GM12878 (cell line): ENCODE results near the gene ADARB1. TPM values are rescaled to one million over a fixed set of nuclear protein-coding genes. Genes with fewer than 3 reads are reported as not detected.

Experiments used
- ATAC-seq: fragments of 200-7000 bp; cut with Tn5 transposase; 3 replicates; pipeline ENCODE4 v1.9.1; 2020; ENCODE audit warnings: mild to moderate bottlenecking, moderate library complexity
- BruUV-seq: library from RNA; stranded (reverse); fragments of 400-500 nt; replicated peaks from 2 replicates; lab custom pipeline; 2021; lab: Mats Ljungman, UMichigan
- CTCF ChIA-PET: fragments of 300-600 bp; sonication (Branson Sonifier 250); formaldehyde crosslinking; extraction: SDS; loops from one replicate; lab custom pipeline; 2021; ENCODE audit warnings: inconsistent platforms; lab: Yijun Ruan, JAX
- POLR2A ChIA-PET: fragments of 350-600 bp; formaldehyde crosslinking; extraction: SDS; loops from one replicate; lab custom pipeline; 2021; ENCODE audit warnings: inconsistent platforms; lab: Charles Lee
- RAD21 ChIA-PET: fragments of 300-600 bp; sonication (Branson Sonifier 250); formaldehyde crosslinking; loops from one replicate; lab custom pipeline; 2023; ENCODE audit warnings: antibody characterized with exemption; ENCODE audit not compliant: unreplicated experiment; lab: Charles Lee
- SMC1A ChIA-PET: fragments of 300-600 bp; sonication (Branson Sonifier 250); formaldehyde crosslinking; loops from one replicate; lab custom pipeline; 2023; ENCODE audit not compliant: unreplicated experiment, uncharacterized antibody; lab: Charles Lee
- DNase-seq: peaks from one replicate; pipeline ENCODE4 v3.0.0-alpha.2; 2011; ENCODE audit warnings: low read depth, low spot score
- FAIRE-seq: peaks from 3 replicates; lab custom pipeline; 2011; peaks lifted over from hg19 to GRCh38; lab: Jason Lieb, UNC
- H2AFZ ChIP-seq: 2 replicates; pipeline ENCODE4 v1.6.0; 2011; ENCODE audit warnings: low read depth, low read length, control low read depth; ENCODE audit not compliant: control insufficient read depth
- H3K27ac ChIP-seq: 2 replicates; pipeline ENCODE4 v1.5.1; 2011; ENCODE audit warnings: control low read depth; ENCODE audit not compliant: control insufficient read depth, insufficient read depth
- H3K27me3 ChIP-seq, 2 experiments: replicated peaks in 1 of 2; 2 replicates each; pipeline versions ENCODE4 v1.6.0 to v1.6.1; 2011; ENCODE audit warnings: low read length in 1 of 2; ENCODE audit not compliant: control insufficient read depth in 2 of 2, insufficient read depth in 2 of 2
- H3K36me3 ChIP-seq, 2 experiments: 2 replicates each; pipeline ENCODE4 v1.5.1; 2011; ENCODE audit warnings: low read length in 1 of 2; ENCODE audit not compliant: control insufficient read depth in 2 of 2, insufficient read depth in 2 of 2
- H3K4me1 ChIP-seq: 2 replicates; pipeline ENCODE4 v1.6.1; 2011; ENCODE audit warnings: mild to moderate bottlenecking, low read length, moderate library complexity, mixed read lengths; ENCODE audit not compliant: control insufficient read depth, insufficient read depth
- H3K4me2 ChIP-seq: 2 replicates; pipeline ENCODE4 v1.6.0; 2011; ENCODE audit warnings: control low read depth; ENCODE audit not compliant: control insufficient read depth, insufficient read depth
- H3K4me3 ChIP-seq: fragments of 200-600 bp; sonication (generic); 2 replicates; pipeline ENCODE4 v1.5.1; 2016
- H3K79me2 ChIP-seq: 2 replicates; pipeline ENCODE4 v1.6.0; 2011; ENCODE audit warnings: low read length; ENCODE audit not compliant: control insufficient read depth, insufficient read depth
- H3K9ac ChIP-seq: 2 replicates; pipeline ENCODE4 v1.8.0; 2011; ENCODE audit warnings: low read length, control low read depth, mixed read lengths; ENCODE audit not compliant: control insufficient read depth, insufficient read depth
- H3K9me3 ChIP-seq: replicated peaks from 3 replicates; pipeline ENCODE4 v1.5.1; 2011; ENCODE audit warnings: mild to moderate bottlenecking, low read length; ENCODE audit not compliant: control insufficient read depth, insufficient read depth
- H4K20me1 ChIP-seq: 2 replicates; pipeline ENCODE4 v1.6.0; 2011; ENCODE audit not compliant: control insufficient read depth, insufficient read depth
- CREM ChIP-seq: IDR thresholded peaks from 2 replicates; pipeline ENCODE4 v1.6.1; 2014; ENCODE audit warnings: antibody characterized with exemption, low read depth
- NR2C2 ChIP-seq: IDR thresholded peaks from 2 replicates; pipeline ENCODE4 v1.6.1; 2011; ENCODE audit warnings: borderline replicate concordance, low read depth; ENCODE audit not compliant: control insufficient read depth, insufficient read length
- POLR2AphosphoS2 ChIP-seq: IDR thresholded peaks from 2 replicates; pipeline ENCODE4 v1.6.1; 2011; ENCODE audit warnings: low read depth, mild to moderate bottlenecking, low read length, improper control_type of control experiment, moderate library complexity
- RCOR1 ChIP-seq: conservative IDR thresholded peaks from 2 replicates; pipeline ENCODE4 v1.6.1; 2012; ENCODE audit warnings: low read depth, low read length, improper control_type of control experiment
- STAT1 ChIP-seq: fragments of 450-650 bp; conservative IDR thresholded peaks from 2 replicates; pipeline ENCODE4 v1.6.1; 2014; ENCODE audit warnings: antibody characterized with exemption, mild to moderate bottlenecking
- TARDBP ChIP-seq: IDR thresholded peaks from 2 replicates; pipeline ENCODE4 v1.6.1; 2016; ENCODE audit warnings: borderline replicate concordance
- ZNF274 ChIP-seq: IDR thresholded peaks from one replicate; pipeline ENCODE4 v1.8.0; 2011; ENCODE audit not compliant: insufficient read length, insufficient read depth
- WGBS: methylation state at CpG from one replicate; pipeline ENCODE4 v1.1.6; 2016; ENCODE audit warnings: low lambda C conversion rate; ENCODE audit not compliant: insufficient replicate concordance, insufficient coverage; ENCODE audit errors: missing lambda C conversion rate; 5-methylcytosine and 5-hydroxymethylcytosine counted together
- in situ Hi-C: fragments of 300-500 bp; cut with MboI; formaldehyde crosslinking; loops from 9 replicates; pipeline ENCODE4 v1.14.3; 2018; ENCODE audit warnings: mixed read lengths
- intact Hi-C: fragments of 100-400 bp; cut with micrococcal nuclease; formaldehyde crosslinking; loops from one replicate; pipeline ENCODE4 v1.14.2; 2022; ENCODE audit not compliant: unreplicated experiment
- polyA plus RNA-seq, 11 experiments: library from polyadenylated mRNA; depleted of rRNA in 4 of 11; unstranded in 6 of 11; stranded (reverse) in 5 of 11; fragments of >200 nt; fragmentation: Nextera tagmentation in 4 of 11; fragmentation: Illumina TruSeq in 1 of 11; extraction: Ambion mirVana in 4 of 11; extraction: Trizol in 1 of 11; gene quantifications; 1 replicate in 1 of 11; 2 replicates in 10 of 11; pipeline versions ENCODE4 v1.2.1 to v1.2.3, GENCODE V29; 2011 to 2016; ENCODE audit warnings: inconsistent platforms in 2 of 11, missing spikeins in 2 of 11, low read depth in 1 of 11
- total RNA-seq, 4 experiments: library from RNA; depleted of rRNA in 3 of 4; stranded (reverse); fragments of >200 nt in 3 of 4; fragmentation: Illumina TruSeq in 1 of 4; extraction: Trizol in 1 of 4; gene quantifications; 2 replicates each; pipeline versions ENCODE4 v1.2.1 to v1.2.3, GENCODE V29; 2013 to 2021
- TF ChIP-seq, protein P1 (sequence below): IDR thresholded peaks from 2 replicates; pipeline ENCODE4 v1.6.1; 2012; ENCODE audit warnings: mild to moderate bottlenecking, low read depth, low read length
- TF ChIP-seq, protein P2 (sequence below): IDR thresholded peaks from 2 replicates; pipeline ENCODE4 v1.6.1; 2011; ENCODE audit warnings: low read depth, low read length, improper control_type of control experiment, borderline replicate concordance
- TF ChIP-seq, protein P3 (sequence below): fragments of 450-650 bp; IDR thresholded peaks from 2 replicates; pipeline ENCODE4 v1.6.1; 2014; ENCODE audit warnings: mild to moderate bottlenecking

ADARB1 gene
- total and polyA plus RNA-seq, 10 of the 15 experiments (the other 5 are each of a cell fraction or from before 2014, with no cell fraction given) = 5.7 to 61.7 (median 25.3) TPM

DNA sequence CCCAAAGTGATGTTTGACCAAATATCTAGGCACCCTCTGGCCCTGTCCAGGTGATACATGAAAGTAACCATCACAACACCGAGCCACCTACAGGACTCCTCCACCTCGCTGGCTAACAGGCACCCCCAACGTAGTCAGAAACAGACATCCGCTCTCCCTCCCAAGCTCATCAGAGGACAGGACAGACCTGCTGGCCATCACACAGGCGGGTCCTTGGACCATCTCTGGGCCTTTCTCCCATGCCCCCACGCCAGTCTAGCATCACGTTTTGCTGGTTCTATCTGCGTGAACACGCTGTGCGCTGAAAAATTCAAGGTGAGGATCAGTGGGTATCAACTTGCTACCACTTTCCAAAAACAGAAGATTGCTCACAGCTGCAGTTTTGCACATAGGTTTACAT lies 21.4 kb upstream of the ADARB1 start:
- H3K27ac ChIP-seq = no peak overlapping the region
- RAD21 ChIA-PET = no interaction called here
- no peak overlapping the region for H3K4me3 ChIP-seq
- H3K4me2 ChIP-seq = no peak overlapping the region
- WGBS = 38% methylated on average over 10 of the region's 10 CpGs
- no peaks in the 10 kb centered on the region for H3K36me3 ChIP-seq
- BruUV-seq = no TSS peak
- intact Hi-C loops (no loop called here), in situ Hi-C loops (no loop called here)
- H3K9me3 ChIP-seq = no peaks in the 10 kb centered on the region; the same call in 2 of the 3 replicates
- SMC1A ChIA-PET = interaction anchor here (1.3 kb wide), 1 partner anchor 9 kb away, joined by 4 read pairs; no protein-coding TSS in a partner anchor
- H3K9ac ChIP-seq = no peak overlapping the region
- no peaks in the 10 kb centered on the region for H3K4me1 ChIP-seq
- FAIRE-seq (no peak), DNase-seq (no peak), ATAC-seq (no peak)
- H3K79me2 ChIP-seq = no peaks in the 10 kb centered on the region
- TF ChIP-seq, protein P1, sequence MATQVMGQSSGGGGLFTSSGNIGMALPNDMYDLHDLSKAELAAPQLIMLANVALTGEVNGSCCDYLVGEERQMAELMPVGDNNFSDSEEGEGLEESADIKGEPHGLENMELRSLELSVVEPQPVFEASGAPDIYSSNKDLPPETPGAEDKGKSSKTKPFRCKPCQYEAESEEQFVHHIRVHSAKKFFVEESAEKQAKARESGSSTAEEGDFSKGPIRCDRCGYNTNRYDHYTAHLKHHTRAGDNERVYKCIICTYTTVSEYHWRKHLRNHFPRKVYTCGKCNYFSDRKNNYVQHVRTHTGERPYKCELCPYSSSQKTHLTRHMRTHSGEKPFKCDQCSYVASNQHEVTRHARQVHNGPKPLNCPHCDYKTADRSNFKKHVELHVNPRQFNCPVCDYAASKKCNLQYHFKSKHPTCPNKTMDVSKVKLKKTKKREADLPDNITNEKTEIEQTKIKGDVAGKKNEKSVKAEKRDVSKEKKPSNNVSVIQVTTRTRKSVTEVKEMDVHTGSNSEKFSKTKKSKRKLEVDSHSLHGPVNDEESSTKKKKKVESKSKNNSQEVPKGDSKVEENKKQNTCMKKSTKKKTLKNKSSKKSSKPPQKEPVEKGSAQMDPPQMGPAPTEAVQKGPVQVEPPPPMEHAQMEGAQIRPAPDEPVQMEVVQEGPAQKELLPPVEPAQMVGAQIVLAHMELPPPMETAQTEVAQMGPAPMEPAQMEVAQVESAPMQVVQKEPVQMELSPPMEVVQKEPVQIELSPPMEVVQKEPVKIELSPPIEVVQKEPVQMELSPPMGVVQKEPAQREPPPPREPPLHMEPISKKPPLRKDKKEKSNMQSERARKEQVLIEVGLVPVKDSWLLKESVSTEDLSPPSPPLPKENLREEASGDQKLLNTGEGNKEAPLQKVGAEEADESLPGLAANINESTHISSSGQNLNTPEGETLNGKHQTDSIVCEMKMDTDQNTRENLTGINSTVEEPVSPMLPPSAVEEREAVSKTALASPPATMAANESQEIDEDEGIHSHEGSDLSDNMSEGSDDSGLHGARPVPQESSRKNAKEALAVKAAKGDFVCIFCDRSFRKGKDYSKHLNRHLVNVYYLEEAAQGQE = no peak
- TF ChIP-seq TARDBP (no peak), POLR2AphosphoS2 (no peak), NR2C2 (no peak), RCOR1 (no peak), STAT1 (no peak), ZNF274 (no peak), CREM (no peak)
- TF ChIP-seq, protein P2, sequence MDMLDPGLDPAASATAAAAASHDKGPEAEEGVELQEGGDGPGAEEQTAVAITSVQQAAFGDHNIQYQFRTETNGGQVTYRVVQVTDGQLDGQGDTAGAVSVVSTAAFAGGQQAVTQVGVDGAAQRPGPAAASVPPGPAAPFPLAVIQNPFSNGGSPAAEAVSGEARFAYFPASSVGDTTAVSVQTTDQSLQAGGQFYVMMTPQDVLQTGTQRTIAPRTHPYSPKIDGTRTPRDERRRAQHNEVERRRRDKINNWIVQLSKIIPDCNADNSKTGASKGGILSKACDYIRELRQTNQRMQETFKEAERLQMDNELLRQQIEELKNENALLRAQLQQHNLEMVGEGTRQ = no peak
- TF ChIP-seq, protein P3, sequence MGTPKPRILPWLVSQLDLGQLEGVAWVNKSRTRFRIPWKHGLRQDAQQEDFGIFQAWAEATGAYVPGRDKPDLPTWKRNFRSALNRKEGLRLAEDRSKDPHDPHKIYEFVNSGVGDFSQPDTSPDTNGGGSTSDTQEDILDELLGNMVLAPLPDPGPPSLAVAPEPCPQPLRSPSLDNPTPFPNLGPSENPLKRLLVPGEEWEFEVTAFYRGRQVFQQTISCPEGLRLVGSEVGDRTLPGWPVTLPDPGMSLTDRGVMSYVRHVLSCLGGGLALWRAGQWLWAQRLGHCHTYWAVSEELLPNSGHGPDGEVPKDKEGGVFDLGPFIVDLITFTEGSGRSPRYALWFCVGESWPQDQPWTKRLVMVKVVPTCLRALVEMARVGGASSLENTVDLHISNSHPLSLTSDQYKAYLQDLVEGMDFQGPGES = no peak
- CTCF ChIA-PET = interaction anchor here (1.2 kb wide), 1 partner anchor 75 kb away, joined by 3 read pairs; no protein-coding TSS in a partner anchor
- no peak overlapping the region for H2AFZ ChIP-seq
- POLR2A ChIA-PET = no interaction called here
- H4K20me1 ChIP-seq = no peaks in the 10 kb centered on the region
- H3K27me3 ChIP-seq = peaks cover 0 to 5% of the 10 kb centered on the region in 2 experiments; a peak in 2 of 4 replicates
